ENCODE results near the gene ZNF597. TPM values are rescaled to one million over a fixed set of nuclear protein-coding genes. Genes with fewer than 3 reads are reported as not detected.
"Not testable (repeated sequence)": the region's sequence is repeated elsewhere in the genome, so short reads cannot be mapped to it uniquely, and the experiment has no call there.

Gene ZNF597
- total and polyA plus RNA-seq, 2 experiments from 2014 or later = 1.2 to 2.4 TPM

- peaks cover 83% of the 10 kb centered on the region for H3K79me2 ChIP-seq (replicated peaks; ENCODE audit: insufficient read depth)
- H3K4me1 ChIP-seq (ENCODE audit: insufficient read depth) = no peaks in the 10 kb centered on the region
- H3K27me3 ChIP-seq (ENCODE audit: insufficient read depth) = no peaks in the 10 kb centered on the region
- TF ChIP-seq REST (IDR thresholded peaks at IDR 0.05; ENCODE audit: unreplicated experiment) (no peak), ETS1 (IDR thresholded peaks at IDR 0.05) (no peak), CREB1 (CRISPR knock-in tag; IDR thresholded peaks at IDR 0.05; ENCODE audit: low read depth) (no peak), ZNF114 (CRISPR knock-in tag; IDR thresholded peaks at IDR 0.05) (no peak), ZNF462 (CRISPR knock-in tag; IDR thresholded peaks at IDR 0.05) (no peak), EZH2 (IDR thresholded peaks at IDR 0.05; ENCODE audit: low read depth, unreplicated experiment) (no peak), EZH2phosphoT487 (IDR thresholded peaks at IDR 0.05; ENCODE audit: unreplicated experiment) (no peak), ZNF331 (CRISPR knock-in tag; IDR thresholded peaks at IDR 0.05; ENCODE audit: low read depth) (no peak)
- H3K27ac ChIP-seq (ENCODE audit: low read depth) = no peak overlapping the region
- DNase-seq (ENCODE audit: low spot score) = no peak
- no peaks in the 10 kb centered on the region for H3K9me2 ChIP-seq (ENCODE audit: insufficient read depth)
- no peaks in the 10 kb centered on the region for H3F3A ChIP-seq (replicated peaks; ENCODE audit: low read depth)
- H3K4me2 ChIP-seq = no peak overlapping the region
- Mint-ChIP-seq H3K9me3 (no peaks in the 10 kb centered on the region), H3K4me1 (peaks cover 14% of the 10 kb centered on the region; the same call in 2 of the 3 replicates), H3K4me3 (no peak overlapping the region), H3K36me3 (ENCODE audit: low read depth) (peaks cover 7% of the 10 kb centered on the region; the same call in 2 of the 3 replicates), H3K27me3 (ENCODE audit: insufficient read depth, low read depth, poor library complexity) (peaks cover 3% of the 10 kb centered on the region), H3K27ac (no peak overlapping the region)
- no peaks in the 10 kb centered on the region for H3K36me3 ChIP-seq (ENCODE audit: insufficient read depth)
- H3K4me3 ChIP-seq = no peak overlapping the region
- H2AFZ ChIP-seq = no peak overlapping the region
- H4K20me1 ChIP-seq (replicated peaks; ENCODE audit: insufficient read depth) = peaks cover 29% of the 10 kb centered on the region; the same call in 1 of the 2 replicates
- ATAC-seq = no peak
These were observed 31.0 kb upstream of the ZNF597 start for GRCh38 chr16:3474136-3474779.

DNA sequence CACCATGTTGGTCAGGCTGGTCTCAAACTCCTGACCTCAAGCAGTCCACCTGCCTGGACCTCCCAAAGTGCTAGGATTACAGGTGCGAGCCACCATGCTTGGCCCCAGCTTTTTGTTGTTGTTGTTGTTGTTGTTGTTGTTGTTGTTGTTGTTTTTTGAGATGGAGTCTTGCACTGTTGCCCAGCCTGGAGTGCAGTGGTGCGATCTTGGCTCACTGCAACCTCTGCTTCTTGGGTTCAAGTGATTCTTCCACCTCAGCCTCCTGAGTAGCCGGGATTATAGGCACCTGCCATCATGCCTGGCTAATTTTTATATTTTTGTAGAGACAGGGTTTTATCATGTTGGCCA is 30.3 kb upstream of the ZNF597 start:
- H3K36me3 ChIP-seq (ENCODE audit: insufficient read depth); H3K27me3 Mint-ChIP-seq (ENCODE audit: insufficient read depth, low read depth, poor library complexity); H3F3A ChIP-seq (replicated peaks; ENCODE audit: low read depth); H2AFZ ChIP-seq; H3K4me3 Mint-ChIP-seq; H3K9me2 ChIP-seq (ENCODE audit: insufficient read depth); H3K27ac ChIP-seq (ENCODE audit: low read depth); H3K4me2 ChIP-seq; H3K36me3 Mint-ChIP-seq (ENCODE audit: low read depth); DNase-seq (ENCODE audit: low spot score); H3K4me3 ChIP-seq; H3K27ac Mint-ChIP-seq; H3K27me3 ChIP-seq (ENCODE audit: insufficient read depth); H3K9me3 Mint-ChIP-seq; H3K4me1 ChIP-seq (ENCODE audit: insufficient read depth); ATAC-seq: not testable (repeated sequence)
- peaks cover 29% of the 10 kb centered on the region; the same call in 1 of the 2 replicates for H4K20me1 ChIP-seq (replicated peaks; ENCODE audit: insufficient read depth)
- peaks cover 83% of the 10 kb centered on the region for H3K79me2 ChIP-seq (replicated peaks; ENCODE audit: insufficient read depth)
- H3K4me1 Mint-ChIP-seq = peaks cover 21% of the 10 kb centered on the region

Measured in GM23338 (cell line).